ENCODE measurements around the gene TMTC2. TPM values are rescaled to one million over a fixed set of nuclear protein-coding genes. Genes with fewer than 3 reads are reported as not detected.

The TMTC2 gene
- total and polyA plus RNA-seq, 2 donors = 3.0 to 5.1 TPM

DNA sequence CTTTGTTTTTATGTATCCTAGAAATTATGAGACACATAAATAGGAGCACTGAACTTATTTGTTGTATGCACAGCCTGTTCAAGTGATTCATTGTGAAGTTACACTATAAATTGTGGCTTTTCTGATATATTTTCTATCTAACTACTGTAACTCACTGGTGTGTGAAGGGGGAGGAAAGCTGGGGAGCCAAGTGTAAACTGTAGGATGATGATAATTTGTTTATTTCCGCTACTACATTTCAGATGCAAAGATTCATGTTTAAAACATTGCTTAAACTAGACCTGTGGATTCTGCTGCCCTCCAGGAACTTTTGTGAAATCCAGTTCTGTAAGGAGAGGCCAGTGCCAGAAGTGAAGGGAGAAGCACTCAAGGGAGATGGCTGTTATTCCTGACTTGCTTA lies 3.3 kb downstream of the TMTC2 start:
- H3K27me3 ChIP-seq (ENCODE audit: control insufficient read depth in 2 of 2, insufficient read depth in 1 of 2, low read length in 1 of 2) = peaks cover 3 to 11% of the 10 kb centered on the region in 2 donors
- H3K27ac ChIP-seq (ENCODE audit: low read depth in 1 of 2, low read length in 1 of 2) = no peak overlapping the region
- no peak overlapping the region for H3K4me3 ChIP-seq (ENCODE audit: low read length in 2 of 2)
- DNase-seq (ENCODE audit: low read depth in 6 of 9, low spot score in 9 of 9) = no peak
- H3K9me3 ChIP-seq (ENCODE audit: control insufficient read depth in 2 of 2, insufficient read depth in 1 of 2, low read length in 1 of 2) = no peaks in the 10 kb centered on the region
- 100% methylated on average over 1 of the region's 1 CpG for WGBS
- H3K4me1 ChIP-seq (ENCODE audit: control insufficient read depth in 2 of 2, insufficient read depth in 2 of 2, low read length in 2 of 2) = peaks cover 7 to 13% of the 10 kb centered on the region in 2 donors
- H3K36me3 ChIP-seq (ENCODE audit: control insufficient read depth in 2 of 2, insufficient read depth in 2 of 2, low read length in 1 of 2) = no peaks in the 10 kb centered on the region

DNA sequence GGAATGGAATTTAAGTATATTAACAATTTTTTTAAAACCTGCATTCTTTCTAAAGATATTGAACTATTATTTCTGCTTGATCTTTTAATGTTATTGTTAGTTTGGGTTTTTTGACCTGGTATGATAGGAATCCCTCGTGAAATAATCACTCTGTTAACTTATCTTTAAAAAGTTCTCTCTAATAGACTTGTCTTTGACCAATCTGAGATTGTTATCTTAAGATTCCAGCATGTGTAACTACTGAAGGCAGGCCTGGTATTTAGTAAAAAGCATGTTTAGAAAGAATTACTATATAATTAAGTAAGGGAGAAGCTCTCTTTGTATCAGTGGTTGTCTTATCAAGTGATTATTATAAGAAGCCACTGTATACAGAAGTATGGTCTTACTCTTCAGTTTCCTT lies 4.8 kb downstream of the TMTC2 start:
- peaks cover 3 to 11% of the 10 kb centered on the region in 2 donors for H3K27me3 ChIP-seq (ENCODE audit: control insufficient read depth in 2 of 2, insufficient read depth in 1 of 2, low read length in 1 of 2)
- no peak overlapping the region for H3K27ac ChIP-seq (ENCODE audit: low read depth in 1 of 2, low read length in 1 of 2)
- no peak for DNase-seq (ENCODE audit: low read depth in 6 of 9, low spot score in 9 of 9)
- H3K9me3 ChIP-seq (ENCODE audit: control insufficient read depth in 2 of 2, insufficient read depth in 1 of 2, low read length in 1 of 2) = no peaks in the 10 kb centered on the region
- WGBS = 86% methylated on average over 1 of the region's 1 CpG
- no peaks in the 10 kb centered on the region for H3K36me3 ChIP-seq (ENCODE audit: control insufficient read depth in 2 of 2, insufficient read depth in 2 of 2, low read length in 1 of 2)
- peaks cover 7 to 8% of the 10 kb centered on the region in 2 donors for H3K4me1 ChIP-seq (ENCODE audit: control insufficient read depth in 2 of 2, insufficient read depth in 2 of 2, low read length in 2 of 2)
- H3K4me3 ChIP-seq (ENCODE audit: low read length in 2 of 2) = no peak overlapping the region

DNA sequence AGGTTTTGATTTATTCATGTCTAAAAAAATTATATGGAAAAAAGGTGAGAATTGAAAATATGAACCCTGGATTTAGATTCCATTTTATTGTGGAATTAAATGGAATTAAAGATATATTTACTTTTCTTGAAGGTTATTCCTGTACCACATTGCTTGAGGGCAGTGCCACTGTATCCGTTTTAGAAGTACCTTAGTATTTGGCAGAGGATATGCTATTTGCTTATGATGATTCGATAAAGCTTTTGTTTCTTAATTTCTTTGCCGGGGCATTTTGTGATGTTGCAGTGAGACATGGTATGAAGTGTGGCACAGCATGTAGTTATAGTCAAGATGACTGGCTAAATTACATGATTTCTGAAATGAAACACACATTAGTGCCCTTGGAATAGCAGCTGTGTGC lies 7.6 kb downstream of the TMTC2 start:
- Histone ChIP-seq H3K36me3 (ENCODE audit: control insufficient read depth in 2 of 2, insufficient read depth in 2 of 2, low read length in 1 of 2) (no peaks in the 10 kb centered on the region), H3K4me3 (ENCODE audit: low read length in 2 of 2) (no peak overlapping the region), H3K4me1 (ENCODE audit: control insufficient read depth in 2 of 2, insufficient read depth in 2 of 2, low read length in 2 of 2) (no peaks in the 10 kb centered on the region), H3K27me3 (ENCODE audit: control insufficient read depth in 2 of 2, insufficient read depth in 1 of 2, low read length in 1 of 2) (no peaks in the 10 kb centered on the region), H3K27ac (ENCODE audit: low read depth in 1 of 2, low read length in 1 of 2) (no peak overlapping the region), H3K9me3 (ENCODE audit: control insufficient read depth in 2 of 2, insufficient read depth in 1 of 2, low read length in 1 of 2) (no peaks in the 10 kb centered on the region)
- DNase-seq (ENCODE audit: low read depth in 6 of 9, low spot score in 9 of 9) = no peak
- 96% methylated on average over 3 of the region's 3 CpGs for WGBS

DNA sequence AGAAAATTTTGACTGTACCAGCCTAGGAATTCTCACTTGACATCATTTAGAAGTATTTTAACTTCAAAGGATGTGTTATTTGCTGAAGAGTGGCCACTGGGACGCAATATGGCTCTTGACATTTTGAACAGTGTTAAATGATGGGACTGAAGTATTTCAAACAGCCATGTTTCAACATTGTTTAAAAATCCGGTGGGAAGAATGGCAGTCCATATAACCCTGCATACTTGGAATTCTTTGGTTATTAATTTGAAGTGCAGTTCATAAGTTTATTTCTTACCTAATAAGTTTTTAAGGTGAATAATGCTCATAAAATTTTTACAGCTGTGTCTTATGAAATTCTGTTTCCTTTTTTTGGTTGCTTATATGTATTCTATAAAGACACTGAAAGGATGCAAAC lies 8.3 kb downstream of the TMTC2 start:
- no peaks in the 10 kb centered on the region for H3K9me3 ChIP-seq (ENCODE audit: control insufficient read depth in 2 of 2, insufficient read depth in 1 of 2, low read length in 1 of 2)
- H3K4me3 ChIP-seq (ENCODE audit: low read length in 2 of 2) = no peak overlapping the region
- 97% methylated on average over 2 of the region's 2 CpGs for WGBS
- no peaks in the 10 kb centered on the region for H3K4me1 ChIP-seq (ENCODE audit: control insufficient read depth in 2 of 2, insufficient read depth in 2 of 2, low read length in 2 of 2)
- H3K27me3 ChIP-seq (ENCODE audit: control insufficient read depth in 2 of 2, insufficient read depth in 1 of 2, low read length in 1 of 2) = no peaks in the 10 kb centered on the region
- no peak overlapping the region for H3K27ac ChIP-seq (ENCODE audit: low read depth in 1 of 2, low read length in 1 of 2)
- DNase-seq (ENCODE audit: low read depth in 6 of 9, low spot score in 9 of 9) = no peak
- H3K36me3 ChIP-seq (ENCODE audit: control insufficient read depth in 2 of 2, insufficient read depth in 2 of 2, low read length in 1 of 2) = no peaks in the 10 kb centered on the region

DNA sequence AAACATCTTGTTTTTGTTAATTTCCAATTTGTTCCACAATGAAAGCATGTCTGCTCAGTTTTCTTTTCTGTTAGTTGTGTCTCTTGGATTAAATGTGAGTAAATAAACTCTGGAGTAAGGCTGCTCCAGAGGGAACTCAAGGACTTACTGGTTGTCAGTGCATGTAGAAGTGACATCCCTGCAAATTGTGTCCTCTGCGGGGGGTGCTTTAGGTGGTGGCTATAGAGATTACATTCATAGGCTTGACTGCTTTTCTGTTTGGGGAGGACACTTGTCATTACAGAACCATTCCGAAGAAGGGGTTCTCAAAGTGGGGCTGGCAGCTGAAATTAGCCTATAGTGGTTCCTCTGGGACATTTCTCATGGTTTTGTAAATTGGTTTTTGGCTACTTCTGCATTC lies 8.8 kb downstream of the TMTC2 start:
- H3K4me3 ChIP-seq (ENCODE audit: low read length in 2 of 2) = no peak overlapping the region
- no peaks in the 10 kb centered on the region for H3K36me3 ChIP-seq (ENCODE audit: control insufficient read depth in 2 of 2, insufficient read depth in 2 of 2, low read length in 1 of 2)
- H3K9me3 ChIP-seq (ENCODE audit: control insufficient read depth in 2 of 2, insufficient read depth in 1 of 2, low read length in 1 of 2) = no peaks in the 10 kb centered on the region
- WGBS = 97% methylated on average over 2 of the region's 2 CpGs
- no peaks in the 10 kb centered on the region for H3K4me1 ChIP-seq (ENCODE audit: control insufficient read depth in 2 of 2, insufficient read depth in 2 of 2, low read length in 2 of 2)
- no peak overlapping the region for H3K27ac ChIP-seq (ENCODE audit: low read depth in 1 of 2, low read length in 1 of 2)
- H3K27me3 ChIP-seq (ENCODE audit: control insufficient read depth in 2 of 2, insufficient read depth in 1 of 2, low read length in 1 of 2) = no peaks in the 10 kb centered on the region
- DNase-seq (ENCODE audit: low read depth in 6 of 9, low spot score in 9 of 9) = no peak

DNA sequence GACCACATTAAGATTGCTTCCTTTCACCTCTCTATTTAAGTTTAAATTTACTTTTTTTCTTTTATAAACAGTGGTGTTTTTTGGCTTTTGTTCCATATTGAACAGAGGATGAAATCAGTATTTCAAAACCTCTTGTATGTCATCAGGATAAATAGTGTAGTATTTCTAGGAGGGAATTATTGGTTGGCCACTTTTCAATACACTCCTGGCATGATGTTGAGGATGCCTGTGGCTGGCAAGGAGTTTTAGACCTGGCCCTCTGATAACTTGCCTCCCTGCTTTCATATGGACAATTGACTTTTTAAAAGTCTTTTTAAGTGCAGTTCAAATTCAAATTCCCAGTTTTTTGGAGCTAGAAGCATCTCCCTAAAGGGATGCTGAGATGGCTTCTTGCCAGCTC lies 9.8 kb downstream of the TMTC2 start:
- Histone ChIP-seq H3K27me3 (ENCODE audit: control insufficient read depth in 2 of 2, insufficient read depth in 1 of 2, low read length in 1 of 2) (no peaks in the 10 kb centered on the region), H3K36me3 (ENCODE audit: control insufficient read depth in 2 of 2, insufficient read depth in 2 of 2, low read length in 1 of 2) (no peaks in the 10 kb centered on the region), H3K9me3 (ENCODE audit: control insufficient read depth in 2 of 2, insufficient read depth in 1 of 2, low read length in 1 of 2) (no peaks in the 10 kb centered on the region), H3K4me3 (ENCODE audit: low read length in 2 of 2) (no peak overlapping the region), H3K4me1 (ENCODE audit: control insufficient read depth in 2 of 2, insufficient read depth in 2 of 2, low read length in 2 of 2) (no peaks in the 10 kb centered on the region), H3K27ac (ENCODE audit: low read depth in 1 of 2, low read length in 1 of 2) (no peak overlapping the region)
- no peak for DNase-seq (ENCODE audit: low read depth in 6 of 9, low spot score in 9 of 9)

- H3K27me3 ChIP-seq (ENCODE audit: control insufficient read depth in 2 of 2, insufficient read depth in 1 of 2, low read length in 1 of 2) = no peaks in the 10 kb centered on the region
- no peaks in the 10 kb centered on the region for H3K9me3 ChIP-seq (ENCODE audit: control insufficient read depth in 2 of 2, insufficient read depth in 1 of 2, low read length in 1 of 2)
- no peaks in the 10 kb centered on the region for H3K36me3 ChIP-seq (ENCODE audit: control insufficient read depth in 2 of 2, insufficient read depth in 2 of 2, low read length in 1 of 2)
- H3K27ac ChIP-seq (ENCODE audit: low read depth in 1 of 2, low read length in 1 of 2) = no peak overlapping the region
- no peaks in the 10 kb centered on the region for H3K4me1 ChIP-seq (ENCODE audit: control insufficient read depth in 2 of 2, insufficient read depth in 2 of 2, low read length in 2 of 2)
- WGBS = 95% methylated on average over 12 of the region's 12 CpGs
- no peak for DNase-seq (ENCODE audit: low read depth in 6 of 9, low spot score in 9 of 9)
- no peak overlapping the region for H3K4me3 ChIP-seq (ENCODE audit: low read length in 2 of 2)
Observed at GRCh38 chr12:82698708-82699564, 12.2 kb downstream of the TMTC2 start.

DNA sequence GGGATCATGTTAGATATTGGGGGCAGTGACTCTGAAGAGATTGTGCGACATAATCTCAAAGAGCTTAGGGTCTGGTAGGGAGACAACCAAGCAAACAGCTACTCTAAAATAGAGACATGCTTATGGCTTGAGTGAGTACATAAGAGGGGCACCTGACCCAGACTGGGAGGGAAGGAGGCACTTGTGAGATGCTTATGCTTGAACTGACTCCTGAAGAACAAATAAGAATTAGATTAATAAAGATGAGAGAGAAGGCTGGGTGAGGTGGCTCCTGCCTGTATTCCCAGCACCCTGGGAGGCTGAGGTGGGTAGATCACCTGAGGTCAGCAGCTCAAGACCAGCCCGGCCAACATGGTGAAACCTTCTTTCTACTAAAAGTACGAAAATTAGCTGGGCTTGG lies 19.1 kb downstream of the TMTC2 start:
- Histone ChIP-seq H3K27me3 (ENCODE audit: control insufficient read depth in 2 of 2, insufficient read depth in 1 of 2, low read length in 1 of 2) (no peaks in the 10 kb centered on the region), H3K4me3 (ENCODE audit: low read length in 2 of 2) (no peak overlapping the region), H3K4me1 (ENCODE audit: control insufficient read depth in 2 of 2, insufficient read depth in 2 of 2, low read length in 2 of 2) (no peaks in the 10 kb centered on the region), H3K36me3 (ENCODE audit: control insufficient read depth in 2 of 2, insufficient read depth in 2 of 2, low read length in 1 of 2) (no peaks in the 10 kb centered on the region), H3K27ac (ENCODE audit: low read depth in 1 of 2, low read length in 1 of 2) (no peak overlapping the region), H3K9me3 (ENCODE audit: control insufficient read depth in 2 of 2, insufficient read depth in 1 of 2, low read length in 1 of 2) (no peaks in the 10 kb centered on the region)
- 94% methylated on average over 3 of the region's 3 CpGs for WGBS
- no peak for DNase-seq (ENCODE audit: low read depth in 6 of 9, low spot score in 9 of 9)

DNA sequence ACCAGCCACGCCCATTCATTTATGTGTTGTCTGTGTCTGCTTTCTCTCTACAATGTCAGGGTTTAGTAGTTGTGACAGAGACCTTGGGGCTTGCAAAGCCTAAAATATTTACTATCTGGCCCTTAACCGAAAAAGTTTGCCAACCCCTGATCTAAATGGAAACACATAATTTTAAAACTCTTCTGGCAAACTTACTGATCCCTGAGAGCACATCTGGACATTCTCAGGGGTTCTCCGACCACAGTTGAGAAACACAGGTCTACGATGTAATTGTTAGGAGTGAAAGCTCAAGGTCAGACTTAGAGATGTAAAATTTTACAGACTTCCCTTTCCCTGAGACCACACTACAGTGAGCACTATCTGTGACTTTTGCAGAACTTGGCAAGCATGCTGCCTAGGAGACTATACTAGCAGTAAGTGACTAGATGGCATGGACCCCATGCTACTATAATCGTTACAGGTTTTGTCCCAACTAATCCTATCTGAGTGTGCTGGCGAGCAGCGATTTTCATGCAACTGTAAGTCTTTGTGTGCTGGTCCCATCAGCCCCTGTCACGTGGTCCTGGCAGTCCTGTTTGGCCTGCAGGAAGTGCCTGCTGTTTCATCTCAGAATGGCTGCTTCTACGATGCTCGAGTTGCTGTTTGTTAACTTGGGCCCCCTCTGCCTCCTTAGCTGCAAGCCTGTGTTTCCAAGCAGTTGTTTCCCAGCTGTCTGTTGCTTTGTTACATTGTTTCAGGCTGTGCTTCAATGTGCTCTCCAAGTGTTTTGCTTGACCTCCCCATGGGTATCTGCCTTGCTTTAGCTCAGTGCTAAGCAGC lies 21.6 kb downstream of the TMTC2 start:
- no peak overlapping the region for H3K27ac ChIP-seq (ENCODE audit: low read depth in 1 of 2, low read length in 1 of 2)
- DNase-seq (ENCODE audit: low read depth in 6 of 9, low spot score in 9 of 9) = no peak
- WGBS = 92% methylated on average over 10 of the region's 10 CpGs
- H3K9me3 ChIP-seq (ENCODE audit: control insufficient read depth in 2 of 2, insufficient read depth in 1 of 2, low read length in 1 of 2) = no peaks in the 10 kb centered on the region
- no peaks in the 10 kb centered on the region for H3K4me1 ChIP-seq (ENCODE audit: control insufficient read depth in 2 of 2, insufficient read depth in 2 of 2, low read length in 2 of 2)
- H3K36me3 ChIP-seq (ENCODE audit: control insufficient read depth in 2 of 2, insufficient read depth in 2 of 2, low read length in 1 of 2) = no peaks in the 10 kb centered on the region
- H3K27me3 ChIP-seq (ENCODE audit: control insufficient read depth in 2 of 2, insufficient read depth in 1 of 2, low read length in 1 of 2) = no peaks in the 10 kb centered on the region
- H3K4me3 ChIP-seq (ENCODE audit: low read length in 2 of 2) = no peak overlapping the region

Data from thymus (tissue), 11 donors.